GM21367 (cell line): Measurements from ENCODE around the gene ASIC4.

Experiments
- ATAC-seq: cut with Tn5 transposase; IDR thresholded peaks from one replicate; pipeline ENCODE4 v1.9.1; 2021; ENCODE audit not compliant: unreplicated experiment

ASIC4 gene

GRCh38 chr2:219551441-219552381 is 37.4 kb downstream of the ASIC4 start:
- ATAC-seq: peak; percentile 8

- peak; percentile 92 for ATAC-seq
Observed at GRCh38 chr2:219552382-219553167, 38.3 kb downstream of the ASIC4 start.

- ATAC-seq: no peak
Observed at GRCh38 chr2:219553168-219553417, 38.8 kb downstream of the ASIC4 start.

- no peak for ATAC-seq
Observed at GRCh38 chr2:219553463-219553963, 39.2 kb downstream of the ASIC4 start.

- ATAC-seq: no peak
Observed at GRCh38 chr2:219554350-219554749, 40.1 kb downstream of the ASIC4 start.

- no peak for ATAC-seq
Observed at GRCh38 chr2:219555956-219556355, 41.7 kb downstream of the ASIC4 start.

- no peak for ATAC-seq
Observed at GRCh38 chr2:219556413-219556812, 42.1 kb downstream of the ASIC4 start.

- no peak for ATAC-seq
Observed at GRCh38 chr2:219557320-219557719, 43.0 kb downstream of the ASIC4 start.

- no peak for ATAC-seq
Observed at GRCh38 chr2:219557791-219558785, 43.8 kb downstream of the ASIC4 start.

GRCh38 chr2:219559156-219559915 is 45.1 kb downstream of the ASIC4 start:
- no peak for ATAC-seq

GRCh38 chr2:219560037-219560892 is 46.0 kb downstream of the ASIC4 start:
- ATAC-seq: no peak

GRCh38 chr2:219560893-219561178 is 46.6 kb downstream of the ASIC4 start:
- ATAC-seq: no peak

GRCh38 chr2:219561179-219562048 is 47.1 kb downstream of the ASIC4 start:
- ATAC-seq: no peak

GRCh38 chr2:219562049-219563020 is 48.1 kb downstream of the ASIC4 start:
- ATAC-seq: no peak

GRCh38 chr2:219563271-219563928 is 49.1 kb downstream of the ASIC4 start:
- ATAC-seq: no peak

- ATAC-seq: no peak
Observed at GRCh38 chr2:219565130-219566080, 51.1 kb downstream of the ASIC4 start.
